Fibroblast of mammary gland (primary cell): Measurements from ENCODE around the gene ABCB6.
"Not testable (repeated sequence)": the region's sequence is repeated elsewhere in the genome, so short reads cannot be mapped to it uniquely, and the experiment has no call there.

Experiments
- DNase-seq: peaks from one replicate; pipeline ENCODE4 v3.0.0-alpha.2; 2010; ENCODE audit warnings: low read depth
- H3K4me3 ChIP-seq: 2 replicates; pipeline ENCODE4 v1.5.1; 2011; ENCODE audit warnings: low read depth, mild to moderate bottlenecking, low read length, moderate library complexity; ENCODE audit not compliant: control insufficient read depth
- TF ChIP-seq, protein P1 (sequence below): conservative IDR thresholded peaks from 2 replicates; pipeline ENCODE4 v1.5.1; 2011; ENCODE audit warnings: low read depth, low read length, inconsistent platforms; ENCODE audit not compliant: control insufficient read depth, insufficient read depth

ABCB6 gene

DNA sequence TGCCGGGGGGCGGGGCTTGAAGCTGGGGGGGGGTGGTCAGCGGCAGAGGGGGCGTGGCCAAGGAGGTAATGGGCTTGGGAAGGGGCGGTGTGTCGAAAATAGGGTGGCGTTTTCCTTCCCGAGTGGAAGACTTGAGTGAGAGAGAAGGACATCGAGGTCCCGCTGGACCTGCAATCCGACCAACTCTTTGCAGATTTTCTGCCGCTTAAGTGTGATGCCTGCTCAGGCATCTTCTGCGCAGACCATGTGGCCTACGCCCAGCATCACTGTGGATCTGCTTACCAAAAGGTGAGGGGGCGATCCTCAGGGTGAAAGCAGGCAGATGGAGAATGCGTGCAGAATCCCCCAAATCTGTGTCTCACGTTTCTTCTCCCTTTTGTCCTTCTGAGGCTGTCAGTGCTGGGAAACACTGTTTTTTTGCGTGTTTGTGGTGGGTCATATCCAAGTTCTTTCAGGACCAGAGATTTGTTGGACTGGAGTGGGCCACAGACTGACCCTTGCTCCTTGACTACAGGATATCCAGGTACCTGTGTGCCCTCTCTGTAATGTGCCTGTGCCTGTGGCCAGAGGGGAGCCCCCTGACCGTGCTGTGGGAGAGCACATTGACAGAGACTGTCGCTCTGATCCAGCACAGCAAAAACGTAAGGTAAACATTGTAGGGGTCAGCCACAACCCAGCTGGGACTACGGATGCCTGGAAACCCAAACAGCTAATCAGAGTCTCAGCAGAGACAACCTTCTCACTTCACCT, 11.4 kb downstream of the ABCB6 start:
- peak overlapping the region; percentile 70 for H3K4me3 ChIP-seq
- TF ChIP-seq, protein P1, sequence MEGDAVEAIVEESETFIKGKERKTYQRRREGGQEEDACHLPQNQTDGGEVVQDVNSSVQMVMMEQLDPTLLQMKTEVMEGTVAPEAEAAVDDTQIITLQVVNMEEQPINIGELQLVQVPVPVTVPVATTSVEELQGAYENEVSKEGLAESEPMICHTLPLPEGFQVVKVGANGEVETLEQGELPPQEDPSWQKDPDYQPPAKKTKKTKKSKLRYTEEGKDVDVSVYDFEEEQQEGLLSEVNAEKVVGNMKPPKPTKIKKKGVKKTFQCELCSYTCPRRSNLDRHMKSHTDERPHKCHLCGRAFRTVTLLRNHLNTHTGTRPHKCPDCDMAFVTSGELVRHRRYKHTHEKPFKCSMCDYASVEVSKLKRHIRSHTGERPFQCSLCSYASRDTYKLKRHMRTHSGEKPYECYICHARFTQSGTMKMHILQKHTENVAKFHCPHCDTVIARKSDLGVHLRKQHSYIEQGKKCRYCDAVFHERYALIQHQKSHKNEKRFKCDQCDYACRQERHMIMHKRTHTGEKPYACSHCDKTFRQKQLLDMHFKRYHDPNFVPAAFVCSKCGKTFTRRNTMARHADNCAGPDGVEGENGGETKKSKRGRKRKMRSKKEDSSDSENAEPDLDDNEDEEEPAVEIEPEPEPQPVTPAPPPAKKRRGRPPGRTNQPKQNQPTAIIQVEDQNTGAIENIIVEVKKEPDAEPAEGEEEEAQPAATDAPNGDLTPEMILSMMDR, result no peak
- DNase-seq, result no peak

DNA sequence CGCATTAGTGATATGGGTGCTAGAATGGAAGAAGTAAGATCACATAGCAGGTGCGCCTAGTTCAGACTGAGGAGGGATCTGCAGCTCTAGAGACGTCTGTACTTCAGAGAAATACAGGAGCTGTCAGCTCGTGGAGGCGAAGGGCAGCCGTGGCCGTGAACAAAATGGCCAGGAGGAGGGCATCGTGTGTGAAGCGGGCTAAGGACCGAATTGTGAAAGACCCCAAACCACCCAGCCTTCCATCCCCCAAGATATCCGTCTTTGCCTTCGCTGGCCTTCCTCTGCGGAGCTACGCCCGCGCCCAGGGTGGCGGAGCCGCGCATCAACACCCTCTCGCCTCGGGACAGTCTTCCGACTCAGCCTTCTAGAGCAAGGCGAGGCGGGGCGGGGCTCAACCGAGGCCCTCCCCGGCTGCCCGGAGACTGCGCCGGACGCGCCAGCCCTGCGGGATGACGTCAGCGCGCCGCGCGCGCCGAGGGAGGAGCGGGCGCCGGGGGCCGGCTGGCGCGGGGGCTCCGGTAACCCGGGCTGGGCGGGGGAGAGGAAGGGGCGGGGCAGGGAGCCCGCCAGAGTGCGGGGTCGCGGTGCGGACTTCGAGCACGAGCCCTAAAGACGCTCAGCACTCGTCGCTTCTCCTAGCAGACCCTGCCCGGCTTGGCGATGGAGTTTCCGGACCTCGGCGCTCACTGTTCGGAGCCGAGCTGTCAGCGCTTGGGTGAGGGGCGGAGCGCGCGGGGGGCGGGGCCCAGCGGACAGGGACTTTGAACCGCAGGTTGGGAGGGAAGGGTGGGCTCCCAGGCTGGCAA, 12.2 kb downstream of the ABCB6 start, which contains the start of gene ZFAND2B:
Gene ZFAND2B, plus strand, starts transcription at position 455 of the 806 bp plus-strand sequence. Its CDS starts 206 bp downstream, at position 661.
- TF ChIP-seq, protein P1, result no peak
- DNase-seq, result peak; percentile 87
- H3K4me3 ChIP-seq, result peak within 1 kb of the TSS; percentile 70

DNA sequence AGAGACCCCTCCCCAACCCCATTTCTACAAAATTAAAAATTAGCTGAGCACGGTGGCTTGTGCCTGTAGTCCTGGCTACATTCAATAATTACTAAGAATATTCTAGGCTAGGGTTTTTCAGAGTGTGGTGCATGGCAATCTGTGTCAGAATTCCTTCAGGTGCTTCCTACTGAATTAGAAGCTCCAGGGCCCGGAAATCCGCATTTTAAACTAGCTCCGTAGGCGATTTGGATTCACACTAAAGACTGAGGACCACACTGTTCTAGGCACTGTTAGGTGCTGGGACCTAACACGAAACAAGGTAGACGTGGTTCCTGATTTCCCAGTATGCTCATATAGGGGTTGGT, 12.8 kb downstream of the ABCB6 start:
- no peak for DNase-seq
- peak overlapping the region; percentile 65 for H3K4me3 ChIP-seq
- TF ChIP-seq, protein P1, result no peak

DNA sequence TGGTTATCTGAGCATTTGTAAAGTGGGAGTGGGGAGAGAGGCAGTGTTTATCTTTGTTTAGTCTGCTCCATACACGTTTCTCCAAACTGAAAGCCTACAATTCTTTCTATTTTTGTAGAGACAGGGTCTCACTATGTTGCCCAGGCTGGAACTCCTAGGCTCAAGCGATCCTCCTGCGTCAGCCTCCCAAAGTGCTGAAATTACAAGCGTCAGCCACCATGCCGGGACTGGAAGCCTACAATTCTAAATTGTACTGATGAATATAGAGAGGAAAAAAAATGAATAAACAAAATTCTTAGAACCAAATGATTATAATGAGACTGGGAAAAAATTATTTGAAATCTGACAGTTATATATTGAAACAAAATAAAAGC, 13.6 kb downstream of the ABCB6 start:
- DNase-seq, result no peak
- no peak overlapping the region for H3K4me3 ChIP-seq
- TF ChIP-seq, protein P1, result no peak

DNA sequence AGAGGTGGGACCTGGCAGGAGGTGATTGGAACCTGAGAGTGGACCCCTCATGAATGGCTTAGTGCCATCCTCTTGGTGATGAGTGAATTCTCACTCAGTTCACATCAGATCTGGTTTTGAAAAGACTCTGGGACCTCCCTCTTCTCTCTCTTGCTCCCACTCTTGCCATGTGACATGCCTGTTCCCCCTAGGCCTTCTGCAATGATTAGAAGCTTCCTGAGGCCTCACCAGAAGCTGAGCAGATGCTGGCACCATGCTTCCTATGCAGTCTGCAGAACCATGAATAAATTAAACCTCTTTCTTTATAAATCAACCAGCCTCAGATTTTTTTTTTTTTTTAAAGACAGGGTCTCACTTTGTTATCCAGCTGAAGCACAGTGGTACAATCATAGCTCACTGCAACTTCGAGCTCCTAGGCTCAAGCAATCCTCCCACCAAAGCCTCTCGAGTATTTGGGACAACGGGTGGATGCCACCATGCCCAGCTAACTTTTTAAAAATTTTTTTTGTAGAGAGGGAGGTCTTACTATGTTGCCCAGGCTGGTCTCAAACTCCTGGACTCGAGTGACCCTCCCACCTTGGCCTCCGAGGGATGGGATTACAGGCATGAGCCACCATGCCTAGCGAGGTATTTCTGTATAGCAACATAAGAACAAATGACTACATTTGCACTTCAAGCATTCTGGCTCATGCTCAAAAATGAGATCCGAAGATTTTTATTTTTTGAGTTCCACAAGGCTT, 14.2 kb downstream of the ABCB6 start:
- no peak for DNase-seq
- no peak overlapping the region for H3K4me3 ChIP-seq
- TF ChIP-seq, protein P1, result no peak

DNA sequence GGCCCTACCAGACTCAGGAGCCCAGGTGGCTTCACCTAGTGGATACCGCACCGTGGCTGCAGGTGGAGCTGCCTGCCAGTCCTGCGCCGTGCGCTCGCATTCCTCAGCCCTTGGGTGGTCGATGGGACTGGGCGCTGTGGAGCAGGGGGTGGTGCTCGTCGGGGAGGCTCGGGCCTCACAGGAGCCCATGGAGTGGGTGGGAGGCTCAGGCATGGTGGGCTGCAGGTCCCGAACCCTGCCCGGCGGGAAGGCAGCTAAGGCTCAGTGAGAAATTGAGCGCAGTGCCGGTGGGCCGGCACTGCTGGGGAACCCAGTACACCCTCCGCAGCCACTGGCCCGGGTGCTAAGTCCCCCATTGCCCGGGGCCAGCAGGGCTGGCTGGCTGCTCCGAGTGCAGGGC, 17.4 kb downstream of the ABCB6 start:
- DNase-seq, H3K4me3 ChIP-seq: not testable (repeated sequence)

DNA sequence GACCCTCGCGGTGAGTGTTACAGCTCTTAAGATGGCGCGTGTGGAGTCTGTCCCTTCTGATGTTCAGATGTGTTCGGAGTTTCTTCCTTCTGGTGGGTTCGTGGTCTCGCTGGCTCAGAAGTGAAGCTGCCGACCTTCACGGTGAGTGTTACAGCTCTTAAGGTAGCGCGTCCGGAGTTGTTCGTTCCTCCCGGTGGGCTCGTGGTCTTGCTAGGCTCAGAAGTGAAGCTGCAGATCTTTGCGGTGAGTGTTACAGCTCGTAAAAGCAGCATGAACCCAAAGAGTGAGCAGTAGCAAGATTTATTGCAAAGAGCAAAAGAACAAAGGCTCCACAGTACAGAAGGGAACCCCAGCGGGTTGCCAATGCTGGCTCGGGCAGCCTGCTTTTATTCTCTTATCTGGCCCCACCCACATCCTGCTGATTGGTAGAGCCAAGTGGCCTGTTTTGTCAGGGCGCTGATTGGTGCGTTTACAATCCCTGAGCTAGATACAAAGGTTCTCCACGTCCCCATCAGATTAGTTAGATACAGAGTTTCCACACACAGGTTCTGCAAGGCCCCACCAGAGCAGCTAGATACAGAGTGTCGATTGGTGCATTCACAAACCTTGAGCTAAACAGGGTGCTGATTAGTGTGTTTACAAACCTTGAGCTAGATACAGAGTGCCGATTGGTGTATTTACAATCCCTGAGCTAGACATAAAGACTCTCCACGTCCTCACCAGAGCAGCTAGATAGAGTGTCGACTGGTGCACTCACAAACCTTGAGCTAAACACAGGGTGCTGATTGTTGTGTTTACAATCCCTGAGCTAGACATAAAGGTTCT, 18.0 kb downstream of the ABCB6 start:
- not testable (repeated sequence) for H3K4me3 ChIP-seq, DNase-seq
